ENCODE data around the gene PEAK3.

DNA sequence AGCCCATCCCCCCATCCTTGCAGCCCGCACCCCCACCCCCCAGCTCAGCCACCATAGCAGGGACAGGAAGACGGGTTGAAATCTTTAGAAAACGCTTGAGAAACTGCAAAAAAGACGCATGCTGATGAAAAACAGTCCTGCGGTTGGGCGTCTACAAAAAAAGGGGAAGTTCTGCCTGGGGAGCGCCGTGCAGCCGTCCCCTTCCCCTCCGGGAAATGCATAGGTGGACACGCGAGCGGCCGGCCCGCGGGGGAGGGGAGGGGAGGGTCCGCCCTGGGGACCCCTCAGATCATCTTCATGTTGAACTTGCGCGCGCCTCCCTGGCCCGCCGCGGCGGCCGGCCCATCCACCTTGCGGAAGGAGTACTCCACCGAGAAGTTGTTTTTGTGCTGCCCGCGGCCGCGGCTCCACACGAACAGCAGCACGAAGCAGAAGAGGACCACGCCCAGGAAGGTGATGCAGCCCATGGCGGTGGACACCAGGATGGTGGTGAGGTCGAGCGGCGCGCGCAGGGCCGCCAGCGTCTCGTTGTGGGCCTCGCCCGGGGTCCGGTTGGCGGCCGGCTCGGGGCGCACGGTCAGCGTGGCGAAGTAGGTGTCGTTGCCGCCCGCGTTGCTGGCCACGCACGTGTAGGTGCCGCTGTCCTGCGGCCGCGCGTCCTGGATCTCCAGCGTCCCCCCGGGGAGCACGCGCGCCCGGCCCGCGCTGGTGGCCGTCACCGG is 7.9 kb upstream of the PEAK3 start:
- no peak for TF ChIP-seq EZH2 (IDR thresholded peaks at IDR 0.05; ENCODE audit: low read length, missing control alignments)
- no peak for TF ChIP-seq CTCF (conservative IDR thresholded peaks at IDR 0.05 in 1 of 2, IDR thresholded peaks at IDR 0.05 in 1 of 2; ENCODE audit: low read depth in 1 of 2, low read length in 2 of 2)
